Pancreas (tissue), 10 donors: Measurements from ENCODE around the gene DNMT3A. TPM values are rescaled to one million over a fixed set of nuclear protein-coding genes. Genes with fewer than 3 reads are reported as not detected.

Experiments used
- ATAC-seq, 4 donors: fragments of 200-7000 bp; cut with Tn5 transposase; one replicate each; pipeline versions ENCODE4 v1.8.0 to v1.9.1; 2020; ENCODE audit warnings: mild to moderate bottlenecking in 4 of 4, moderate library complexity in 4 of 4
- DNase-seq, 6 donors: peaks; one replicate each; pipeline ENCODE4 v3.0.0-alpha.2; 2020
- FAIRE-seq: peaks from 2 replicates; lab custom pipeline; 2012; peaks lifted over from hg19 to GRCh38; lab: Jason Lieb, UNC
- H3K27ac ChIP-seq, 4 donors: fragments of 200-600 bp; sonication (generic); 1 replicate in 3 of 4; 2 replicates in 1 of 4; pipeline versions ENCODE4 v1.5.0 to v1.8.0; 2020
- H3K27me3 ChIP-seq, 4 donors: fragments of 200-600 bp; one replicate each; pipeline ENCODE4 v1.8.0; 2021
- H3K36me3 ChIP-seq, 3 donors: fragments of 200-600 bp; sonication (generic) in 1 of 3; one replicate each; pipeline versions ENCODE4 v1.5.0 to v1.8.0; 2020 to 2021
- H3K4me1 ChIP-seq, 3 donors: fragments of 200-600 bp; one replicate each; pipeline ENCODE4 v1.8.0; 2021
- H3K4me3 ChIP-seq, 4 donors: fragments of 200-600 bp; sonication (generic) in 2 of 4; one replicate each; pipeline versions ENCODE4 v1.5.0 to v1.8.0; 2020 to 2021
- H3K9me3 ChIP-seq, 4 donors: fragments of 200-600 bp; one replicate each; pipeline ENCODE4 v1.8.0; 2021
- WGBS, 2 donors: extraction: QIAGEN DNeasy Blood & Tissue Kit; methylation state at CpG; one replicate each; pipeline ENCODE4 v1.1.7; 2013; 5-methylcytosine and 5-hydroxymethylcytosine counted together
- intact Hi-C, 3 donors: fragments of 100-400 bp; cut with DNase I; formaldehyde crosslinking; loops; one replicate each; pipeline versions ENCODE4 v1.11.1 to v1.14.2; 2022
- polyA plus RNA-seq, 2 donors: library from polyadenylated mRNA; stranded (reverse); fragments of 200-250 nt; gene quantifications; one replicate each; pipeline ENCODE4 v1.2.3, GENCODE V29; 2013
- total RNA-seq, 6 donors: library from RNA; stranded (reverse); fragmentation: NEBNext Ultra II Directional in 4 of 6; extraction: Animal tissue kit (Norgen Biotek cat#: 25700) in 4 of 6; gene quantifications; one replicate each; pipeline versions ENCODE4 v1.2.1 to v1.2.4, GENCODE V29; 2021 to 2023
- TF ChIP-seq, protein P1 (sequence below), 4 donors: fragments of 200-600 bp; sonication (generic) in 3 of 4; IDR thresholded peaks; one replicate each; pipeline versions ENCODE4 v1.5.0 to v1.8.0; 2021; ENCODE audit warnings: antibody characterized with exemption in 4 of 4
- donor health status: healthy with polysubstance abuse.
- donor health status: DM: no; HTN: no; CAD: no; lungs with moderate emphysema.
- donor health status: DM: no; HTN: no; CAD: no.
- donor health status: control.
- donor health status: control.
- donor health status: Bipolar disorder and iron deficiency.
- donor health status: DM: yes; HTN: yes; CAD: no.
- donor health status: DM: no; HTN: no; CAD: no.
- donor health status: DM: no; HTN: no; CAD: no.
- donor health status: DM: yes; HTN: yes; CAD: no.

Gene DNMT3A
- total and polyA plus RNA-seq, 8 donors, result 10.3 to 30.9 (median 17.5) TPM

- intact Hi-C loops, result no loop called here
- H3K9me3 ChIP-seq, result no peaks in the 10 kb centered on the region
- no peak overlapping the region for H3K4me3 ChIP-seq
- no peaks in the 10 kb centered on the region for H3K27me3 ChIP-seq
- H3K4me1 ChIP-seq, result peaks cover 21 to 37% (median 33%) of the 10 kb centered on the region in 3 donors
- H3K36me3 ChIP-seq, result no peaks in the 10 kb centered on the region
- peak overlapping the region in 3 of 4 donors; percentile 26 to 67 (median 50) for H3K27ac ChIP-seq
- FAIRE-seq (no peak), DNase-seq (peak in 1 of 6 donors; percentile 60), ATAC-seq (no peak)
- 81 to 82% methylated on average over 11 of the region's 11 CpGs for WGBS, 2 donors
- TF ChIP-seq, protein P1, sequence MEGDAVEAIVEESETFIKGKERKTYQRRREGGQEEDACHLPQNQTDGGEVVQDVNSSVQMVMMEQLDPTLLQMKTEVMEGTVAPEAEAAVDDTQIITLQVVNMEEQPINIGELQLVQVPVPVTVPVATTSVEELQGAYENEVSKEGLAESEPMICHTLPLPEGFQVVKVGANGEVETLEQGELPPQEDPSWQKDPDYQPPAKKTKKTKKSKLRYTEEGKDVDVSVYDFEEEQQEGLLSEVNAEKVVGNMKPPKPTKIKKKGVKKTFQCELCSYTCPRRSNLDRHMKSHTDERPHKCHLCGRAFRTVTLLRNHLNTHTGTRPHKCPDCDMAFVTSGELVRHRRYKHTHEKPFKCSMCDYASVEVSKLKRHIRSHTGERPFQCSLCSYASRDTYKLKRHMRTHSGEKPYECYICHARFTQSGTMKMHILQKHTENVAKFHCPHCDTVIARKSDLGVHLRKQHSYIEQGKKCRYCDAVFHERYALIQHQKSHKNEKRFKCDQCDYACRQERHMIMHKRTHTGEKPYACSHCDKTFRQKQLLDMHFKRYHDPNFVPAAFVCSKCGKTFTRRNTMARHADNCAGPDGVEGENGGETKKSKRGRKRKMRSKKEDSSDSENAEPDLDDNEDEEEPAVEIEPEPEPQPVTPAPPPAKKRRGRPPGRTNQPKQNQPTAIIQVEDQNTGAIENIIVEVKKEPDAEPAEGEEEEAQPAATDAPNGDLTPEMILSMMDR (IDR thresholded peaks at IDR 0.05), result no peak
These were observed 26.4 kb downstream of the DNMT3A start for GRCh38 chr2:25315316-25315680.

DNA sequence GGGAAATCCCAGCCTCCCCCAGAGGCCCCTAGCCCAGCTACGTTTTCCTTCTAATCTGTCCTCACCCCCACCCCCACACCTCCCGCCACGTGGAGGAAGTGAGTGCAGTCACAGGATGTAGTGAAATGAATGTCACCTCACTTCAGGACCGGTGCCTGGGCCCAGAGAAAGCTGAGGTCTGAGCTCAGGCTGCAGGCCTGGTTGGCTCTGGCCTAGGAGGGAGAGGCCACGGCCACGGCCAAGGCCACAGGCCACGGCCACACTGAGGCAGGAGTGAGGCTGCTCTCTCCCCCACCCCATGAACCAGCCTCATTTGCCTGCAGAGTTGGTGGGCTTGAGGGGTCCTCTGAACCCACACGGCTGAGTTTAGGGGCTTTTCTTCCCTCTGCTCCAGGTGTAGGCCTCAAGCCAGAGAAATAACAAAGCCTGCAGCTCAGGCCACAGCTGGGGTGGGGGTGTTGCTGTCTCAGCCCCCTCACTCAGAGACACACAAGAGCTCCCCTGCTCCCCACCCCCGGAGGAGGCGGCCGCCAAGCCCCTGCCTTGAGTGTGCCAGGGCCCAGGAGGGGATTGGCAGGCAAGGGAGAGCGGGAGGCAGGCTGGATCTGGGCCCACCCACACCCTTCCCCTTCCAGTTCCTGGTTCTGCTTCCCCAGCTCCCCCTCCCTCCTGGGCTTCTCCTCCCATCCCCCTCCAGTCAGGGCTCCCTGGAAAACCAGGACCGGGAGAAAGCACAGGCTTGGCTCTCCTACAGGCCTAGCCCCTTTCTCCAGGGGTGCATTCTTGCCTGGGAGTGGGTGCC, 27.0 kb downstream of the DNMT3A start:
- ATAC-seq (peak in 3 of 4 donors; percentile 18 to 39 (median 24)), DNase-seq (peak in 5 of 6 donors; percentile 48 to 77 (median 55)), FAIRE-seq (no peak)
- Histone ChIP-seq H3K9me3 (no peaks in the 10 kb centered on the region), H3K4me1 (peaks cover 27 to 43% (median 38%) of the 10 kb centered on the region in 3 donors), H3K4me3 (no peak overlapping the region), H3K36me3 (no peaks in the 10 kb centered on the region), H3K27ac (peak overlapping the region in 3 of 4 donors; percentile 26 to 67 (median 50)), H3K27me3 (no peaks in the 10 kb centered on the region)
- TF ChIP-seq, protein P1 (IDR thresholded peaks at IDR 0.05), result no peak
- 45 to 49% methylated on average over 13 of the region's 13 CpGs for WGBS, 2 donors
- intact Hi-C loops, result no loop called here

- TF ChIP-seq, protein P1 (IDR thresholded peaks at IDR 0.05), result no peak
- DNase-seq (peak in 1 of 6 donors; percentile 63), FAIRE-seq (no peak), ATAC-seq (no peak)
- H3K4me3 ChIP-seq, result no peak overlapping the region
- H3K36me3 ChIP-seq, result no peaks in the 10 kb centered on the region
- H3K9me3 ChIP-seq, result no peaks in the 10 kb centered on the region
- intact Hi-C loops, result no loop called here
- H3K27me3 ChIP-seq, result no peaks in the 10 kb centered on the region
- 91 to 92% methylated on average over 24 to 27 of the region's 27 CpGs for WGBS, 2 donors
- H3K27ac ChIP-seq, result peak overlapping the region in 1 of 4 donors; percentile 67
- peaks cover 30 to 45% (median 38%) of the 10 kb centered on the region in 3 donors for H3K4me1 ChIP-seq
These were observed 27.8 kb downstream of the DNMT3A start for GRCh38 chr2:25313711-25314513.

DNA sequence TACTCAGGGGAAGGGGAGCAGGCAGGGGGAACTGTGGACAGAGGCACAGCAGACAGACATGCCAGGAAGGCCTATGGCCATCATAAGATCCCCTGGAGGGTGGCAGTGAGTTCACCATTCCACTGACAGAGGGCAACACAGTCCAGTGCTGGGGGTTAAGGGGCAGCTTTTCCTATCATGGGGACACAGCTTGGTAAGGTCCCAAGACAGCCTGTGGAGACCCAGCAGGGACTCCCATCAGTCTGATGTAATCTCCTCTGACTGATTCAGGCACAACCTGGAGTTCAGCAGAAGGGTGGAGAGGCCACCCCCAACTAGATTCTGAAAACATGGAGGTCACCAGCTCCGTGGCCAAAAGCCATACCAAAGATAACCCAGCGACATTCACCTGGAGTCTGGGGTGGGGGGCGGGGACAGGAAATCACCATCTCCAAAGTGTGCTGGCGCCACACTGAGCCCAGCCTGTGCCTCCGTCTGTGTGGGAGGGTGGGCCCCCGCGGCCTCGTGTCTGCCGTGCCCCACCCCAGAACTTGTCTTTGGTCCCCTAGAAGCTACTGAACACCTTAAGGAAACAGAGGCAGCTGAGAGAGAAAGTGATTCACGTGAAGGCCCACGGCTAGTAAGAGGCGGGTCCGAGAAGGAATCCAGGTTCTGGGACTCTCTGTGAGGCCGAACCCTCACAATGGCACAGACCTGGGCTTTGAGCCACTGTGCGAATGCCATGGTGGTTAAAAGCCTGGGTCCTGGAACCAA, 28.6 kb downstream of the DNMT3A start:
- WGBS, 2 donors, result 81 to 87% methylated on average over 15 of the region's 15 CpGs
- FAIRE-seq, result no peak
- Histone ChIP-seq H3K36me3 (no peaks in the 10 kb centered on the region), H3K27ac (peak overlapping the region in 3 of 4 donors; percentile 42 to 66 (median 44)), H3K9me3 (no peaks in the 10 kb centered on the region), H3K27me3 (no peaks in the 10 kb centered on the region), H3K4me3 (no peak overlapping the region), H3K4me1 (peaks cover 30 to 45% (median 38%) of the 10 kb centered on the region in 3 donors)
- no peak for ATAC-seq
- intact Hi-C loops, result no loop called here
- TF ChIP-seq, protein P1 (IDR thresholded peaks at IDR 0.05), result no peak
- DNase-seq, result peak in 1 of 6 donors; percentile 39
